Large intestine (tissue), 3 donors: ENCODE results near the gene EPS8. TPM values are rescaled to one million over a fixed set of nuclear protein-coding genes. Genes with fewer than 3 reads are reported as not detected.

Source experiments
- DNase-seq, 2 donors: peaks; one replicate each; pipeline versions ENCODE4 v3.0.0 to v3.0.0-alpha.2; 2013
- H3K27ac ChIP-seq: one replicate; pipeline ENCODE4 v1.5.1; 2013; ENCODE audit warnings: low read length
- H3K27me3 ChIP-seq: 2 replicates; pipeline ENCODE4 v1.6.1; 2013; ENCODE audit warnings: low read length; ENCODE audit not compliant: control insufficient read depth, insufficient read depth
- H3K36me3 ChIP-seq: 2 replicates; pipeline ENCODE4 v1.6.1; 2013; ENCODE audit warnings: low read length; ENCODE audit not compliant: control insufficient read depth, insufficient read depth
- H3K4me1 ChIP-seq: one replicate; pipeline ENCODE4 v1.6.1; 2013; ENCODE audit warnings: low read length; ENCODE audit not compliant: control insufficient read depth, insufficient read depth
- H3K4me3 ChIP-seq: one replicate; pipeline ENCODE4 v1.5.1; 2013; ENCODE audit warnings: low read length
- H3K9me3 ChIP-seq: one replicate; pipeline ENCODE4 v1.6.1; 2013; ENCODE audit warnings: mild to moderate bottlenecking, low read depth, low read length, moderate library complexity; ENCODE audit not compliant: control insufficient read depth
- WGBS: methylation state at CpG from one replicate; pipeline ENCODE4 v1.1.5; 2013; ENCODE audit warnings: low lambda C conversion rate; ENCODE audit not compliant: insufficient coverage; 5-methylcytosine and 5-hydroxymethylcytosine counted together
- polyA plus RNA-seq: library from polyadenylated mRNA; unstranded; fragments of 120-200 nt; gene quantifications from one replicate; pipeline ENCODE4 v1.2.1, GENCODE V29; 2013

The EPS8 gene
- polyA plus RNA-seq, 1 donor: 61.6 TPM

GRCh38 chr12:15721316-15722115, 67.7 kb downstream of the EPS8 start:
- Histone ChIP-seq H3K4me3 (no peak overlapping the region), H3K27me3 (no peaks in the 10 kb centered on the region), H3K36me3 (no peaks in the 10 kb centered on the region), H3K9me3 (no peaks in the 10 kb centered on the region), H3K27ac (no peak overlapping the region), H3K4me1 (peaks cover 8% of the 10 kb centered on the region)
- WGBS: 80% methylated on average over 1 of the region's 4 CpGs
- no peak for DNase-seq

DNA sequence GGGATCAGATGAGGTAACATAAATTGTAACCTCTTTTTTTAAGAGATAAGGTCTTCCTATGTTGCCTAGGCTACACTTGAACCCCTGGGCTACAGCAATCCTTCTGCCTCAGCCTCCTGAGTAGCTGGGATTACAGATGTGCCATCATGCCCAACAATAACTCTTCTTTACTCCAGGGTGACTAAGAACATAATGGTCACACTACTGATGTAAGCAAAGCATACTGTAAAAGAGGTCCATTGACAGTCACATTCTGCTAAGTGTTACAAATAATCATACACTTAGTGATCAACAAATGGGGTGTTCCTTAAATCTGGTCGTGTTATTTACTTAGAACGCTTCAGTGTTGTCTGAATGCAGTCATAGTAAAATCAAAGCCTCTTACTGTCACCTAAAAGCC, 68.9 kb downstream of the EPS8 start:
- H3K4me3 ChIP-seq: no peak overlapping the region
- H3K4me1 ChIP-seq: peaks cover 3% of the 10 kb centered on the region
- H3K27ac ChIP-seq: no peak overlapping the region
- no CpG with 5 or more reads among the region's 2 CpGs for WGBS
- no peaks in the 10 kb centered on the region for H3K9me3 ChIP-seq
- no peaks in the 10 kb centered on the region for H3K27me3 ChIP-seq
- DNase-seq: no peak
- no peaks in the 10 kb centered on the region for H3K36me3 ChIP-seq

- 30% methylated on average over 2 of the region's 2 CpGs for WGBS
- Histone ChIP-seq H3K27ac (no peak overlapping the region), H3K27me3 (no peaks in the 10 kb centered on the region), H3K4me1 (peaks cover 3% of the 10 kb centered on the region), H3K9me3 (no peaks in the 10 kb centered on the region), H3K36me3 (no peaks in the 10 kb centered on the region), H3K4me3 (no peak overlapping the region)
- DNase-seq: no peak
Observed at GRCh38 chr12:15719230-15719629, 70.0 kb downstream of the EPS8 start.

DNA sequence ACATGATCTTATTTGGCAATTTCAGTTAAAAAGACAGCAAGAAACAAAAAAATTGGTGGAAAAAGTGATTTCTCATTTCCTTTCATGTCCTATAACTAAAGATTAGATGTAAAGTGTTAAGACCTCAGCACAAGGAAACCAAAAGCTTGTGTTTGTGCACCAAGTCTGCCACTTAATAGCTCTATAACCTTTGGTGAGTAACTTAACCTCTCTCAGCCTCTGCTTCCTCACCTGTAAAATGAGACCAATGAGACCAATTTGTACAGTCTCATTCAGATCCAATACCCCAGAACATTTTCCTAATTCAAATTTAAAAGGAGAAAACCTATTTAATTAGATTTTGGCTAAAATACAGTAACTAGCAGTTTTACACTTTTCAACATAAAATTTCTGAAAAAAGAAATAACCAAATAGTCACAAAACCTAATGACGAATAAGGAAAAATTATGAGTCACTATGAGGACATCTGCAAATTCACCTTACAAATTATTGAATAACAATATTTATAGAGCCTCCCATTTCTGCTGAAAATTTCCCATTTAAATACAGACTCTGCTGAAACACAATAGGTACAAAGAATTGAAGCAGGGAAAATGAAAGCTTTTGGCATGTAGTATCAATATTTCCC, 71.1 kb downstream of the EPS8 start:
- Histone ChIP-seq H3K27ac (no peak overlapping the region), H3K27me3 (no peaks in the 10 kb centered on the region), H3K9me3 (no peaks in the 10 kb centered on the region), H3K4me3 (no peak overlapping the region), H3K4me1 (peaks cover 9% of the 10 kb centered on the region), H3K36me3 (no peaks in the 10 kb centered on the region)
- 100% methylated on average over 1 of the region's 1 CpG for WGBS
- DNase-seq: no peak

GRCh38 chr12:15716581-15716980, 72.6 kb downstream of the EPS8 start:
- Histone ChIP-seq H3K9me3 (no peaks in the 10 kb centered on the region), H3K4me1 (peaks cover 12% of the 10 kb centered on the region), H3K27me3 (no peaks in the 10 kb centered on the region), H3K36me3 (no peaks in the 10 kb centered on the region), H3K4me3 (no peak overlapping the region), H3K27ac (no peak overlapping the region)
- no peak for DNase-seq
- 66% methylated on average over 2 of the region's 2 CpGs for WGBS

DNA sequence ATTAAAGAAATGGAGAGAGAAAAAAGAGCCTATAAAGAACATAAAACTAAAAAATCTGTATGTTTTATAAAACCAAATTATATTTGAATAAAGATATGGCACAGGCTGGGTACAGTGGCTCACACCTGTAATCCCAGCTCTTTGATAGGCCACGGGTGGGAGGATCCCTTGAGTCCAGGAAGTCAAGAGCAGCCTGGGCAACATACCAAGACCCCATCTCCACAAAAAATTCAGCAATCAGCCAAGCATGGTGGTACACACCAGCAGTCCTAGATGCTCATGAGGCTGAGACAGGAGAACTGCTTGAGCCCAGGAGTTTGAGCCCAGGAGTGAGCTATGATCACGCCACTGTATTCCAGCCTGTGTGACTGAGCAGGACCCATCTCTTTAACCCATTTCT, 74.9 kb downstream of the EPS8 start:
- no peak overlapping the region for H3K27ac ChIP-seq
- H3K4me3 ChIP-seq: no peak overlapping the region
- no peaks in the 10 kb centered on the region for H3K27me3 ChIP-seq
- peaks cover 18% of the 10 kb centered on the region for H3K4me1 ChIP-seq
- DNase-seq: no peak
- no peaks in the 10 kb centered on the region for H3K36me3 ChIP-seq
- WGBS: no CpG with 5 or more reads among the region's 2 CpGs
- no peaks in the 10 kb centered on the region for H3K9me3 ChIP-seq

- no CpG with 5 or more reads among the region's 8 CpGs for WGBS
- peaks cover 27% of the 10 kb centered on the region for H3K4me1 ChIP-seq
- peak overlapping the region; percentile 75 for H3K27ac ChIP-seq
- peak overlapping the region; percentile 12 for H3K4me3 ChIP-seq
- DNase-seq: peak; percentile 79 to 91
- H3K27me3 ChIP-seq: no peaks in the 10 kb centered on the region
- no peaks in the 10 kb centered on the region for H3K36me3 ChIP-seq
- H3K9me3 ChIP-seq: no peaks in the 10 kb centered on the region
Observed at GRCh38 chr12:15712823-15713660, 76.1 kb downstream of the EPS8 start.

- H3K36me3 ChIP-seq: no peaks in the 10 kb centered on the region
- no peaks in the 10 kb centered on the region for H3K27me3 ChIP-seq
- H3K4me3 ChIP-seq: peak overlapping the region; percentile 12
- H3K27ac ChIP-seq: peak overlapping the region; percentile 75
- H3K4me1 ChIP-seq: peaks cover 36% of the 10 kb centered on the region
- WGBS: no CpG with 5 or more reads among the region's 1 CpG
- DNase-seq: no peak
- no peaks in the 10 kb centered on the region for H3K9me3 ChIP-seq
Observed at GRCh38 chr12:15712160-15712559, 77.0 kb downstream of the EPS8 start.

DNA sequence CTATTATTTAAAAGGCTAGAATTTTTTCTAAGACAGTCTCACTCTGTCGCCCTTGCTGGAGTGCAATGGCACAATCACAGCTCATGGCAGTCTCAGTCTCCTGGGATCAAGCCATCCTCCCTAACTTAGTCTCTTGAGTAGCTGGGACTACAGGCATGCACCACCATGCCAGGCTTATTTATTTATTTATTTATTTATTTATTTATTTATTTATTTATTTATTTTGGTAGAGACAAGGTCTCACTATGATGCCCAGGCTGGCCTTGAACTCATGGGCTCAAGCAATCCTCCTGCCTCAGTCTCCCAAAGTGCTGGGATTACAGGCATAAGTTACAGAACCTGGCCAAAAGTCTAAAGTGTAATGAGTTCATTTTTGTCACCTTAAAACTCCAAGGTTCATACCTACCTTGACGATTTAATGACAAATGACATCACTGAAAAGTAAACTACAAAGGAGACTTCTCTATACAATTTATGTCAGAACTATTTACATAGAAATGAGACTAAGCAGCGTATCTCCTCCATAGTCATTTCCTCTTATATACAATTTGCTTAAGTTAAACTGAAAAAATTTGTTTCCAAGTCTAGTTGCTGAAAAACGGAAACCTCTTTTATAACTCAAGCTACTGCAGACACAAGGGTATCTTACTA, 78.2 kb downstream of the EPS8 start:
- H3K4me1 ChIP-seq: peaks cover 46% of the 10 kb centered on the region
- H3K9me3 ChIP-seq: no peaks in the 10 kb centered on the region
- DNase-seq: peak in 1 of 2 donors; percentile 54
- no peak overlapping the region for H3K4me3 ChIP-seq
- peak overlapping the region; percentile 75 for H3K27ac ChIP-seq
- no peaks in the 10 kb centered on the region for H3K27me3 ChIP-seq
- 100% methylated on average over 1 of the region's 4 CpGs for WGBS
- H3K36me3 ChIP-seq: no peaks in the 10 kb centered on the region

- H3K4me3 ChIP-seq: no peak overlapping the region
- DNase-seq: no peak
- H3K36me3 ChIP-seq: no peaks in the 10 kb centered on the region
- no peaks in the 10 kb centered on the region for H3K27me3 ChIP-seq
- peak overlapping the region; percentile 60 for H3K27ac ChIP-seq
- no peaks in the 10 kb centered on the region for H3K9me3 ChIP-seq
- no CpG with 5 or more reads among the region's 6 CpGs for WGBS
- peaks cover 48% of the 10 kb centered on the region for H3K4me1 ChIP-seq
Observed at GRCh38 chr12:15709551-15709950, 79.6 kb downstream of the EPS8 start.
